HG03175 (cell line): ENCODE data around the gene CERCAM.
A peak's percentile ranks its signal among the peaks of the same experiment; 100 is the strongest.

Source experiments
- ATAC-seq: cut with Tn5 transposase; IDR thresholded peaks from one replicate; pipeline ENCODE4 v1.9.1; 2021; ENCODE audit warnings: mild to moderate bottlenecking, moderate library complexity; ENCODE audit not compliant: unreplicated experiment

CERCAM gene, protein sequence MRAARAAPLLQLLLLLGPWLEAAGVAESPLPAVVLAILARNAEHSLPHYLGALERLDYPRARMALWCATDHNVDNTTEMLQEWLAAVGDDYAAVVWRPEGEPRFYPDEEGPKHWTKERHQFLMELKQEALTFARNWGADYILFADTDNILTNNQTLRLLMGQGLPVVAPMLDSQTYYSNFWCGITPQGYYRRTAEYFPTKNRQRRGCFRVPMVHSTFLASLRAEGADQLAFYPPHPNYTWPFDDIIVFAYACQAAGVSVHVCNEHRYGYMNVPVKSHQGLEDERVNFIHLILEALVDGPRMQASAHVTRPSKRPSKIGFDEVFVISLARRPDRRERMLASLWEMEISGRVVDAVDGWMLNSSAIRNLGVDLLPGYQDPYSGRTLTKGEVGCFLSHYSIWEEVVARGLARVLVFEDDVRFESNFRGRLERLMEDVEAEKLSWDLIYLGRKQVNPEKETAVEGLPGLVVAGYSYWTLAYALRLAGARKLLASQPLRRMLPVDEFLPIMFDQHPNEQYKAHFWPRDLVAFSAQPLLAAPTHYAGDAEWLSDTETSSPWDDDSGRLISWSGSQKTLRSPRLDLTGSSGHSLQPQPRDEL

DNA sequence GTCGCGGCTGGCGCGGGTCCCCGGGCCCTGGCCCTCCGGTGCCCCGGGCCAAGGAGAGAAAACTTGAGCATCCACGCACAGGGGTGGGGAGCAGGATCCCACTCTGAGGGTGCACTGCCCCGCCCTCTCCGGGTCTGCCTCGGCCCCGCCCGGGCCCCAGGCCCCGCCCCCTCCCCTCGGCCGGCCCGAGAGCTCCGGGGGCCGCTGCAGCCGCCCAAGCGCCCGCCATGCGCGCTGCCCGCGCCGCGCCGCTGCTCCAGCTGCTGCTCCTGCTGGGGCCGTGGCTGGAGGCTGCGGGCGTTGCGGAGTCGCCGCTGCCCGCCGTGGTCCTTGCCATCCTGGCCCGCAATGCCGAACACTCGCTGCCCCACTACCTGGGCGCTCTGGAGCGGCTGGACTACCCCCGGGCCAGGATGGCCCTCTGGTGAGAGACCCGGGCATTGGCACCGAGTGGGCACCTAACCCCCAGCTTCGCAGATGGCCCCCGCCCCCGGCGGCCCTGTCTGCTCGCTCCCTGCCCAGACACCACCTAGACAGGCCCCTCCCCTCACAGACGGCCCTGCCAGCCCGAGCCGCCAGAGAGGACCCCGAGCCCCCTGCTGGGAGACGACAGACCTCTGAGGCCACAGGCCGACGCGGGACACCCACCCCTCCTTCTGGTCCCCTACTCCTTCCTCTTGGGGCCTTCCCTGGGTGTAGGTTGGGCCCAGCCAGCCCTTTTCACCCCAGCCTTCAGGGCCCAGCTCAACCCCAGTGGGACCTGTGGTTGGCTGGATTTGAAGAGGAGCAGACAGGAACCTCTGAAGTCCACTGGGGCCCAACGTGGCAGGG lies at the start of gene CERCAM:
TSS of gene CERCAM (plus strand) at position 207 of the 831 bp plus-strand sequence. CDS start at position 228, 21 bp downstream.
- ATAC-seq = peak; percentile 59

DNA sequence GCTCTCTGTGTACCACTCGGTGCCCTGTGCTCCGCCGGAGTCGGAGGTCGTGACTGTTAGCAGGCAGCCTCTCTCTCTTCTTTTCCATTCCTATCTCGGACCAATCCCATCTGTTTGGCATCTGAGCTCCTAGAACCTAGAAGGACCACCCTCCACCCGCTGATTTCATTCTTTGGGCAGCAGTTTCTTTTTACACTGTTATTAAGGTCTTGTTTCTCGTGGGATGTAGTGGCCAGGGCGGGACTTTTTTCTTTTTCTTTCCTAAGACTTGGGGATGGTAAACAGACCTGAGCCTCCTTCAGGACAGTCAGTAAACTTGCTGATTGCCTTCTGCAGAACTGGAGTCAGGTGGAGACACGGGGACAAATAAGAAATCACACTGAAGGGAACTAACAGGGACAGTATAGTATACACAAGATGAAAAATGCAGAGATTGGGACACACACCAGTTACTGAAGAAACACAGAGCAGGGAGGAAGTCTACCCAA lies 49.0 kb upstream of the CERCAM start:
- no peak for ATAC-seq

DNA sequence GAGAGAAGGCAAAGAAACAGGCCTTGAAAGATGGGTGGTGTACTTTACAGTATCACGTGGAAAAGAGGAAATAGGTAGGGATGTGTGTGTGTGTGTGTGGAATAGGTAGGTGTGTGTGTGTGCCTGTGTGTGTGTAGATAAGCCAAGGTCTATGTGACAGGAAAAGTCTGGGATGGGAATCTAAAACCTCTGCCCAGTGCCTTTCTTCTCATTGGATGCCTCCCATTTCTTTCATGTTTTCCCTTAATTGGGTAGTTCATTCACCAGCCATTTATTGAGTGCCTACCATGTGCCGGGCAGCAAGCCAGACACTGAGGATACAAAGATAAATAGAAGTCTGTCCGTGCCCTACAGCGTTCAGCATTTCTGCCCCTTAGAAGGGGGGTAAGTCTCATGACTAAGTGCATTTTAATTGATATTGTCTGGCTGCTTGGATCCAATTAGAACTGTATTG lies 48.4 kb upstream of the CERCAM start:
- ATAC-seq = no peak

DNA sequence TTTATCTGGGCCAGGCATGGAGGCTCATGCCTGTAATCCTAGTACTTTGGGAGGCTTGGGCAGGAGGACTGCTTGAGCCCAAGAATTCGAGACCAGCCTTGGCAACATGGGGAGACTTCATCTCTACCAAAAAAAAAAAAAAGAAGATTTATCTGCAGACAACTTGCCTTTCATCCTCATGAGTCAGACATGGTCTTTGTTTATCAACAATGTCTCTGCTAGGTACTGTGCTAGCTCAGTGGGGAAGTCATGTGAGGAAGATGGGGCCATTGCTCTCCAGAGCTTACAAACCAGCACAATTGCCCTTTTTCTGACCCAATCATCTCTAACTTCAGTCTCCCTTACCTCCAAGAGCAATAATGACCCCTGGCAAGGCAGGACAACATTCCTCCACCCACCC lies 47.9 kb upstream of the CERCAM start:
- ATAC-seq = no peak

DNA sequence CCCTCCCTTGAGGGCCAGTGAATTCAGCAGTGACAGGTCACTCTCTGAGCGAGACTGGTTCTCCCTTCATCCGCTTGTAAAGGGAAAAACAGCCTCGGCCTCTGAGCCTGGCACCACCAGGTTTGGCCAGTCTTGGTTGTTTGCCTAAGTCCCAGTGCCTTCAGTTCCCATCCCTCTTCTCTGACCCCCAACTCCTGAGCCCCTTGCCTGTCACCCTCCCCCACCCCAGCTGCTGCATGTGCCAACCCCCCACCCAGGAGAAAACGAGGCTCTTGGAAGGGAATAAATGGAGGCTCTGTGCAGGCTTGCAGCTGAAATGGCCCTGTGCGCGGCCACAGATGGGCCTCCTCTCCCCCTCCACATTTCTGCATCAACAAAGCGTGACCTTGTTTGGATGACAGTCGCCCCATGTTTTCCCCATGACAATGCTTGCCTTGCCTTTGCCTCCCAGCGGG lies 46.4 kb upstream of the CERCAM start:
- no peak for ATAC-seq

DNA sequence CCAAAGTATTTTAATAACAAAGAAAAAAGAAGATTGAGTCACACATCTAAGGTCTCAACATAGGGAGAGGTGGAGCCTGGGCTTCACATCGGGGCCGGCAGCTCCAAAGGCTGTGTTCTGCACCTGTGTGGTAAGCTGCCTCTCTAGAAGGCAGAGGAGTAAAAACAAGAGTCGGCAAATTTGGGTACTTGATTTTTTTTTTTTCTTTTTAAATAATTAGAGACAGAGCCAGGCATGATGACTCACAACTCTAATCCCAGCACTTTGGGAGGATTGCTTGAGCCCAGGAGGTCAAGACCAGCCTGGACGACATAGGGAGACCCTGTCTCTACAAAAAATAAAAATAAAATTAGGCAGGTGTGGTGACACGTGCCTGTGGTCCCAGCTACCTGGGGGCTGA lies 44.8 kb upstream of the CERCAM start:
- ATAC-seq = no peak

DNA sequence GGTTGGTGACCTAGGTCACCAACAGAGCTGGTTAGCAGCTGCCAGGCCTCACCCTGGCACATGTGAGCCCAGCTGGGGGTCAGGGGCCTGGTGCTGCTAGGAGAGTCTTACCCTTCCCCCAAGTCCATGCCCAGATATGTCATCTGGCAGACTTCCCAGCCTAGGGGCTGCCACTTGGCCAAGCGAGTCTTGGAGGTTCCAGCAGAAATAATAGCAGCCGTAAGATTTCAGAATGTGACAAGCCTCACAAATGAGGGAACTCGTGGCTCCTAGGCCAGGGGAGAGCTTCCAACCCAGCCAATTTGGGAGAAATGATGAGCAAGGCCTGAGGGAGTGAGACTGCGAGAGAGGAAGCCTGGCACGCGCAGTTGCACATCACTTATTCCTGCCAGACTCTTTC lies 38.4 kb upstream of the CERCAM start:
- no peak for ATAC-seq

DNA sequence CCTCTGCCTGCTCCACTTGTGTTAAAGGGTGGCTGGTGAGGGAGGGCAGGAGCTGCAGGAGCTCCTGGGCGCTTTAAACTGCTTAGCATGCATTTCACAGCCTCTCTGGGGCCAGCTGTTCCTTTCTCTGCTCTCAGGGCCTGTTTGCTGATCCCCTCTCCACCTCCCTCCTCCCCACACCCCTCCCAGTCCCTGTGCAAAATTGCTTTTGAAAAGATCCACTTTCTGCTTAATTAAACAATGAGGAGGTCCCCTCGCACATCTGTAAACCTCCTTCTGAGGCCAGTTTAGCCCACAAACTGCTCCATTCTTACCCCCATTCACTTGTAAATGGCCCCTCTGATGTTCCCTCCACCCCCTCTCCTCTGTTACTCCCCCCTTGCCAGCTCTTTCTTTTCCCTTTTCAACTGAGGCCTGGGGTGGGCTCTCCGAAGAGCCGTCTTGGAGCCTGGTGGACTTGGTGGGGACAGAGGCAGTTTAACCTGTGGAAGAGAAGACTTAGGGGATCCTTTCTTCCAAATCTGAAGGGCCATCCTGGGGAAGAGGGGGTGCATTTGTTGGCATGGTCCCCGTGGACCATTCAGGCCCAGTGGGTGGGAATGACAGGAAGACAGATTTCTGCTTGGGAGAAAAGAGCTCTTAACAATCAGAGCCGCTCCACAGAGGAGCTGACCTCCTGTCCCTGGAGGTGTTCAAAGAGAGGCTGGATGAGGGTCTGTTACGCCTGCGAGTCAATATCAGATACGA lies 37.5 kb upstream of the CERCAM start:
- ATAC-seq = no peak

DNA sequence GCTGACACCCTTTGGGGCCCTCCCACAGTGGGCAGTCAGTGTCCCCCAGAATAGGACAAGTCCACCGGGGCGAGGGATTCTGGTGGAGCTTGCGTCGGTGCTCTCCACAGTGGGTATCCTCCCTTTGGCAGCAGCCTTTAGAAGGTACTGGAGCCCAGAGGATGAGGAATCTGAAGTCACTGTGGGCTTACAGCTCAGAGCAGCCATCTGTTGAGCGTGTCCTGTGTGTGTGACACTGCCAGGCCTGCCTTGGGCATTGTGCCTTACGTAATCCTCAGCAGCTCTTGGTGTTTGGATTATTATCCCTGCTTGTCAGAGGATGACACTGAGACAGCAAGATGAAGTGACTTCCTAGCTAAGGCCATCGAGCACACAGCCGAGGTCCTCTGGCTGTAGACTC lies 36.9 kb upstream of the CERCAM start:
- no peak for ATAC-seq

DNA sequence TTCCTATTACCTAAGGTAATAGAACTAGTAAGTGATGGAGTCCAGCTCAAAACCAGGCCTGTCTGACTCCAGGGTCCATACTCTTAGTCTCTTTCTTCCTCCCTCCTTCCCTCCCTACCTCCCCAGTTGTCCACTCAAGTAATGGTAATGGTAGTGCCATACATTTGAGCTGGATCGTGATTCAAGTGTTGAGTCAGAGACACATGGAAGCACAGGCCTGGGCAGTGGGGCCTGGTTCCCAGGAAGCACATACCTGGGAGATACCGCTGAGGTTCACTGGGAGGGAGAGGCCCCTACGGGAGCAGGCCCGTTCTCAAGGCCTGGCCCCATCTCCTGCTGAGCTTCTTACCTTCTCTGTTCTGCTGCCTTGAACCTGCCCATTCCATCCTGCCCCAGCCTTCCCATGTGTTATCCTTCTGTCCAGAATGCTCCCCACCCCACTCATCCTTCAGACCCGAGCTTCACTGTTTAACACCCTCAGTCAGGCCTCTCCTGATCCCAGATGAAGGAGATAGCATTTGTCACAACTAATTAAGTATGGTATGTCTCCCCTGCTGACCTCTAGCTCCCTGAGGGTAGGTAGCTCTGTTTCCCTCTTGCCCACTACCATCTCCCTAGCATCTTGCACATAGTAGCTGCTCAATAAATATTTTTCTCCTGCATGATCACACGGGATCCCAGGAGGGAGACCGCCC lies 35.7 kb upstream of the CERCAM start:
- ATAC-seq = no peak

DNA sequence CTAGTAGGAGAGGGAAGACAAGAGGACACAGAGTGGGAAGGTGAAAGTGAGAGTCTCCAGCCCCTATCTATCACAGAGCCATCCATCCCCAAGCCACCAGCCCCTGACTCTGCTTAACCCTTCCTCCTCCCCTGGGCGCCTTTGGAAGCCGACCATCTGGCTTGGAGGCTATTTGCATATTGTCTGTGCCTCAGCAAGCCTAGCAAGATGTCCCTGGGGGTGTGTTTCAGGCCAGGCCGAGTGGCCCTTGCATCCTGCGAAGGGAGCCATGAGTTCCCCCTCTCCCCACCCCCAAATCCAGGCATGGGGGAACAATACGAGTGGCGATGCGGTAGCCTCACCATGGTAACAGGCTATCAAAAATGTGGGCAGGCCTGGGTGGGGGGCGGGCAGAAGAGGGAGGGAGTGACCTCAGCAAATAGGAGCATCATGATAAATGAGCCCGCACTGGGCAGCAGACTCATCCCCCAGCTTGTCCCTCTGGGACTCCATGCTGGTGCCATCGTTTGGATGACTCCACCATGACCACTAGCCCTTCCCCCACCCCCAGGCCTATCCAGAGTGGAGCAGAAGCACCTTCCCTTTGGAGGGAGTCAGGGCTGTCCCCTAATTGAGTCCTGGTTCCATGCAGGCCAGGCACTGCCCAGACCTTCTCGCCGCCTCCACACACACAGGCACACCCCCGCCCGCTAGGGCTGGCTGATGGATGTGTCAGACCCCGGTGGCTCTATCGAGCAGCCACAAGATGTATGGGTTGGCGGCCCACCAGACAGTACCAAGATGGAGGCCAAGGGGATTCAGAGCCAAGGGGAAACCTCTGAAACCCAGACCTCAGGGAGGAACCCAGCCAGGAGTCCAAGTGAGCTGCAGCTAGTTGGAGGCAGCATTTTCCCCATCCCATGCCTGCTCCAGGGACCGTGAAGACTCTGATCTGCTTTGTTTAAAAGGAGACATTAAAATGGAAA lies 34.9 kb upstream of the CERCAM start:
- ATAC-seq = no peak

DNA sequence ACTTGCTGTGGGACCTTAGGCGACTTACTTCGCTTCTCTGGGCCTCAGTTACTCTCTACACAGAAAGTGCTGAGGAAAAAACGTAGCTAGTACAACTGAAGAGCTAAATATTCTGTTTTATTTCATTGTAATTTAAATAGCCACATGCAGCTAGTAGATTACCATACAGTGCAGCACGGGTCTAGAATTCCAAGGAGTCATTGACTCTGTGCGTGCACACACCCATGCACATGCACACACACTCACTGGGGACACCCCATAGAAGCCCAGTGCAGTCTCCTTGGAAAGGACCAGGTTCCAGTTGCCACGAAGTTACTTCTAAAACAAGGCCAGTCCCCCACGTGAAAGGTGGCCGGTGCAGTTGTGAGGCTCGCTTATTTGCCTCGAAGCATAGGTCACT lies 32.5 kb upstream of the CERCAM start:
- no peak for ATAC-seq

DNA sequence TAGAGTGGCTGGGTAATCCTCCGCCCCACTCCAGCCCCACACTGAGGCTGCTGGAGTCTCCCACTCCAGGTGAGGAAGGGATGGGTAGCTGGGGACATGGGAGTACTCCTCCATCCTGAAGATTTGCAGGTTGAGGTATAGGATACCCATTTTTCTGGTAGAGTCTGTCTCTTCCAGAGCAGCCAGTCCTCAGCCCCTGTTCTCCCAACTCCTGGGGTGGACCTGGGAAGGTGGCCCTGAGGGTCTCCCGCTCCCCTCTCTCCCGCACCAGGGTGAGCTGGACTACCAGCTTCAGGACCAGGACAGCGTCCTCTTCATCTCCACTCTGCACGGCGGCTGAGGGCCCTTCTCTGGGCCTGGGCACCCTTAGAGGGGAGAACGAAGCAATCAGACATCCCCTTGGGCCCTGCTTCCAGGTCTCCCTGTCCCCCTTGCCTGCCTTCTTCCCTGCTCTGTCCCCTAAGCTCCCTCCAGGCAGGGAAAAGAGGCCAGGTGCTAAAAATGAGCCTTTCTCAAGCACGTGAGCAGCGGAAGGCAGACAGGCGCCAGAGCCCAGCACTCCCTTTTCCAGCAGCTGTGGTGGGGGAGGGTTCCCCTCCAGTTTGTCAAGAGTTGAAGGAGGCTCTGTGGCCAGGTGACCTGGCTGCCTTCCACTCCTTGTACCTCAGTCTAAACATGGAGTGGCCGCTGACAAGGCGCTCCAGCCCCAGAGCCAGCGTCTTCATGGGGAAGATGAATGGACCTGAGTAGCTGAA lies 31.1 kb upstream of the CERCAM start:
- ATAC-seq = no peak

DNA sequence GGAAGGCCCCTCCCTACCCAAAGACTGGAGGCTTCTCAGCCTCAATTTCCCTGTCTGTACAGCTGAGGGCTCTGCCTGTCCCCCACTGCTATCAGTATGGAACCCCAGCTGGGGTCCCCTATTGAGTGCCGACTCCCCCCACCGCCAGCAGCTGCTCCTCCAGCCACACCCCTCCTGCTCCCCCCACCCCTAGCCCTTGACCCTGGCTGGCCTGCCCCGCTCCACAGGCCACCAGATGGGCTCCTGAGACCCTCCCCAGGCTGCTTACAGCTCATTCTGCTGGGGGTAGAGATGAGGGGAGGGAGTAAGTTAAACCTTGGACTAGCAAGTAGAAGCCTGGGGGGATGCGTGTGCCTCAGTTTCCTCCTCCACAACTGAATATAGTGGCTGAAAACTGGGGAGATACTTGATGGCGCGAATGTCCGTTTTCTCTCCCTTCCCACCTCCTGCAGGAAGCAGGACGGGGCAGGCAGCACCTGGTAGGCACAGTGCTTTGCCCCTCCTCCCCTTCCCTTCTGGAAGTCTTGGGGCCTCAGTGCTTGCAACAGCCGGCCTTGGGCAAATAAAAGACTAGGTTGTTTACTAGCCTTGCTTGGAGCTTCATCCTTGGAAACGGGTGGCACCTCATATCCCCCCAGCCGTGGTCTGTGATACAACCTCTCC lies 30.4 kb upstream of the CERCAM start:
- ATAC-seq = no peak

DNA sequence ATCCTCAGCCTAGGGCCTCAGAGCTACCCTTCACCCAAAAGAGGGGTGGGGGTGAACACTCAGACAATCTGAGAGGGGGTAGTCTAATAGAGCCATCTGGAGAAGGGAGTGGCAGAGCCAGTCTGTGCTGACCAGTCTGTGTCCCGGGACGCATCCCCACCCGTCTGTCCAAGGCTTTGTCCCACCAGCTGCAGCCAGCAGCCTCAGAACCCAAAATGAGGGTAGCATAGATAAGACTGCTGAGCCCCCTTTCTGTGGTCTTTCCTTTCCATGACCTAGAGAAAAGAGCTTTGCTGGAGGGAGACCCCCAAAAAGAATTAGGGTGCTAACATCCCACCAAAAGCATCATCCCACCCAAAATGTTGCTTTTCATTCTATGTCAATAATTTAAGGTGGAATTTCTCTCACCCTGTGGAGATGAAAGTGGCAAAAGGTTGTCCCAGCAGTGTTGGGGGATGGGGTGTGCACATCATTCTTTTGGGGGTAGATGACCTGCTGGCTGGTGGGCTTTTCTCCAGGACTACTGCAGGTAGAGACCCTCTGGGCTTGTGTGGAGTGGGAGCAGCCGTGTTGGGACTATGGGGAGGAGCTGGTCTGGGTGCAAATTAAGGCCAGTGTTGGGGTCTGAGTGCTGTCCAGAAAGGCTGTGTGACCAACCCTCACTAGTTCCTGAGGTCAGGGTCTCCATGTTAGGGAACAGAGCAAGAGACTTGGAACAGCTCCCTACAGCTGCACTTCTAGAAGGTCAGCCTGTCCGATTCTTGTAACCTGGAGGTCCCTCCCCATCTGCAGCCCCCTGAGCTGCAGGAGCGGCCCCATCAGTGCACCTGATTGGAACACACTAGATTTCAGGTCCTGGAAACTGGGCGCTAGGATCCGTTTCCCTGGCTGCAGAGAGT lies 29.6 kb upstream of the CERCAM start:
- ATAC-seq = no peak

DNA sequence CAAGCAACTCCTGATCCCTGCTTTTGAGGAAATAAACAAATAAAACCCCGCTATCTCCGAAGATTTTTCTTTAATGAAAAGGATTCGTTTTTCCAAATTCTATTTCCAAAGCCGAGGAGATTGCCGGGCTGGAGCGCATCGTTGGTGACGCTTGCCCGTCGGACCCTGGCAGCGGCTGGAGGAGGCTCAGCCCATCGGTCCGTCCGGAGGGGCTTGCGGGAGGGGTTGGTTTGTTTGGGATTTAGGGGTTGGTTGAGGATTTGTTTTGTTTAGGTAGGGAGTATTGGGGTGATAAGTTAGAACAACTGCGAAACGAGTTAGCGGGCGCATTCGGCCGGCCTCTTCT lies 28.7 kb upstream of the CERCAM start:
- no peak for ATAC-seq
